Adrenal gland (tissue), 12 donors: Measurements from ENCODE around the gene RIPK3. TPM values are rescaled to one million over a fixed set of nuclear protein-coding genes. Genes with fewer than 3 reads are reported as not detected.
A peak's percentile ranks its signal among the peaks of the same experiment; 100 is the strongest.

ENCODE experiments used
- DNase-seq, 7 donors: peaks; one replicate each; pipeline ENCODE4 v3.0.0-alpha.2; 2019 to 2020
- H3K27ac ChIP-seq, 5 donors: fragments of 200-600 bp; sonication (generic) in 4 of 5; 1 replicate in 3 of 5; 2 replicates in 2 of 5; pipeline versions ENCODE4 v1.5.1 to v1.8.0; 2016 to 2020; ENCODE audit warnings: mild to moderate bottlenecking in 1 of 5
- H3K27me3 ChIP-seq: fragments of 200-600 bp; 2 replicates; pipeline ENCODE4 v1.8.0; 2021
- H3K36me3 ChIP-seq, 2 donors: fragments of 200-600 bp; replicated peaks in 1 of 2; 1 replicate in 1 of 2; 2 replicates in 1 of 2; pipeline versions ENCODE4 v1.5.1 to v1.8.0; 2018 to 2022
- H3K4me1 ChIP-seq, 2 donors: fragments of 200-600 bp; replicated peaks in 1 of 2; 1 replicate in 1 of 2; 2 replicates in 1 of 2; pipeline versions ENCODE4 v1.5.1 to v1.8.0; 2018 to 2021
- H3K4me3 ChIP-seq, 4 donors: fragments of 200-600 bp; sonication (generic) in 3 of 4; one replicate each; pipeline ENCODE4 v1.5.1; 2016 to 2018
- H3K9me3 ChIP-seq, 3 donors: fragments of 200-600 bp; sonication (generic) in 1 of 3; replicated peaks in 1 of 3; 1 replicate in 2 of 3; 2 replicates in 1 of 3; pipeline versions ENCODE4 v1.5.1 to v1.8.0; 2016 to 2021
- CTCF ChIP-seq, 6 experiments: fragments of 450-650 bp in 4 of 6; fragments of 200-600 bp in 2 of 6; sonication (generic) in 1 of 6; IDR thresholded peaks; 1 replicate in 5 of 6; 2 replicates in 1 of 6; pipeline versions ENCODE4 v1.5.1 to v1.8.0; 2016 to 2021; ENCODE audit warnings: antibody characterized with exemption in 6 of 6, mild to moderate bottlenecking in 2 of 6, moderate library complexity in 1 of 6
- POLR2A ChIP-seq, 2 donors: fragments of 450-650 bp; IDR thresholded peaks; one replicate each; pipeline ENCODE4 v1.6.1; 2017; ENCODE audit warnings: antibody characterized with exemption in 2 of 2, mild to moderate bottlenecking in 2 of 2, moderate library complexity in 1 of 2
- WGBS, 4 donors: extraction: QIAGEN DNeasy Blood & Tissue Kit in 2 of 4; methylation state at CpG; one replicate each; pipeline versions ENCODE4 v1.1.5 to v1.1.7; 2013 to 2017; 5-methylcytosine and 5-hydroxymethylcytosine counted together
- intact Hi-C, 2 donors: fragments of 100-400 bp; cut with DNase I; formaldehyde crosslinking; loops; one replicate each; pipeline versions ENCODE4 v1.14.1 to v1.15.0; 2022 to 2023
- polyA plus RNA-seq, 3 donors: library from polyadenylated mRNA; stranded (reverse); fragments of 200-250 nt in 2 of 3; fragments of 350-450 nt in 1 of 3; fragmentation: Illumina TruSeq in 1 of 3; extraction: RNeasy Lipid Tissue Mini Kit (QIAGEN cat#74804) in 1 of 3; gene quantifications; one replicate each; pipeline ENCODE4 v1.2.3, GENCODE V29; 2013 to 2014
- total RNA-seq, 9 donors: library from RNA; depleted of rRNA in 4 of 9; stranded (reverse); fragments of >200 nt in 4 of 9; fragments of 120-200 nt in 1 of 9; fragmentation: NEBNext Ultra II Directional in 1 of 9; extraction: Animal tissue kit (Norgen Biotek cat#: 25700) in 1 of 9; gene quantifications; one replicate each; pipeline versions ENCODE4 v1.1.0 to v1.2.4, GENCODE V29; 2013 to 2023
- donor health status: healthy with polysubstance abuse.
- donor health status: Bipolar disorder and iron deficiency.
- donor health status: DM: yes; HTN: yes; CAD: no.
- donor health status: DM: no; HTN: no; CAD: no.
- donor health status: DM: no; HTN: no; CAD: no.
- donor health status: DM: yes; HTN: yes; CAD: no.

The RIPK3 gene
- total and polyA plus RNA-seq, 12 donors: 0.50 to 10.4 (median 3.8) TPM

- intact Hi-C loops: no loop called here
- H3K27me3 ChIP-seq: no peaks in the 10 kb centered on the region
- H3K27ac ChIP-seq: no peak overlapping the region
- no peak overlapping the region for H3K4me3 ChIP-seq
- 81 to 90% (median 83%) methylated on average over 14 of the region's 14 CpGs for WGBS, 4 donors
- H3K4me1 ChIP-seq: peaks cover 0 to 17% of the 10 kb centered on the region in 2 donors
- H3K36me3 ChIP-seq: no peaks in the 10 kb centered on the region
- H3K9me3 ChIP-seq: no peaks in the 10 kb centered on the region
- no peak for DNase-seq
- TF ChIP-seq POLR2A (IDR thresholded peaks at IDR 0.05) (no peak), CTCF (IDR thresholded peaks at IDR 0.05) (no peak)
Observed at GRCh38 chr14:24321212-24321975, 18.4 kb downstream of the RIPK3 start.

GRCh38 chr14:24317141-24317928 is 22.5 kb downstream of the RIPK3 start:
- 78 to 83% (median 80%) methylated on average over 3 of the region's 3 CpGs for WGBS, 4 donors
- TF ChIP-seq POLR2A (IDR thresholded peaks at IDR 0.05) (no peak), CTCF (IDR thresholded peaks at IDR 0.05) (no peak)

GRCh38 chr14:24316597-24316950 is 23.2 kb downstream of the RIPK3 start:
- H3K27me3 ChIP-seq: no peaks in the 10 kb centered on the region
- 67 to 78% (median 76%) methylated on average over 9 to 18 of the region's 18 CpGs for WGBS, 4 donors
- H3K4me1 ChIP-seq: peaks cover 4 to 31% of the 10 kb centered on the region in 2 donors
- DNase-seq: no peak
- TF ChIP-seq POLR2A (IDR thresholded peaks at IDR 0.05): no peak
- TF ChIP-seq CTCF (IDR thresholded peaks at IDR 0.05): no peak
- no peak overlapping the region for H3K4me3 ChIP-seq
- no peaks in the 10 kb centered on the region for H3K36me3 ChIP-seq
- no peaks in the 10 kb centered on the region for H3K9me3 ChIP-seq
- H3K27ac ChIP-seq: peak overlapping the region in 2 of 5 donors; percentile 10 to 68
- intact Hi-C loops: no loop called here

More at GRCh38 chr14:24317141-24317928, 22.5 kb downstream of the RIPK3 start:
- Histone ChIP-seq H3K4me1 (peaks cover 0 to 23% of the 10 kb centered on the region in 2 donors), H3K4me3 (no peak overlapping the region), H3K9me3 (no peaks in the 10 kb centered on the region), H3K27ac (peak overlapping the region in 2 of 5 donors; percentile 10 to 68), H3K36me3 (no peaks in the 10 kb centered on the region), H3K27me3 (no peaks in the 10 kb centered on the region)
- peak in 1 of 7 donors; percentile 52 for DNase-seq
- intact Hi-C loops: no loop called here

- peak in 4 of 7 donors; percentile 35 to 78 (median 66) for DNase-seq
- Histone ChIP-seq H3K27me3 (no peaks in the 10 kb centered on the region), H3K27ac (peak overlapping the region in 1 of 5 donors; percentile 68), H3K4me3 (no peak overlapping the region), H3K4me1 (peaks cover 7 to 36% of the 10 kb centered on the region in 2 donors), H3K36me3 (no peaks in the 10 kb centered on the region), H3K9me3 (no peaks in the 10 kb centered on the region)
- TF ChIP-seq POLR2A (IDR thresholded peaks at IDR 0.05) (no peak), CTCF (IDR thresholded peaks at IDR 0.05) (peak in 2 of 6 experiments; percentile 16 to 21)
- WGBS, 4 donors: 59 to 83% (median 63%) methylated on average over 10 to 70 of the region's 70 CpGs
- intact Hi-C loops: no loop called here
Observed at GRCh38 chr14:24315807-24316596, 23.8 kb downstream of the RIPK3 start.
